ENCODE results near the gene TMEM129.
"Not testable (repeated sequence)": the region's sequence is repeated elsewhere in the genome, so short reads cannot be mapped to it uniquely, and the experiment has no call there.

The TMEM129 gene

DNA sequence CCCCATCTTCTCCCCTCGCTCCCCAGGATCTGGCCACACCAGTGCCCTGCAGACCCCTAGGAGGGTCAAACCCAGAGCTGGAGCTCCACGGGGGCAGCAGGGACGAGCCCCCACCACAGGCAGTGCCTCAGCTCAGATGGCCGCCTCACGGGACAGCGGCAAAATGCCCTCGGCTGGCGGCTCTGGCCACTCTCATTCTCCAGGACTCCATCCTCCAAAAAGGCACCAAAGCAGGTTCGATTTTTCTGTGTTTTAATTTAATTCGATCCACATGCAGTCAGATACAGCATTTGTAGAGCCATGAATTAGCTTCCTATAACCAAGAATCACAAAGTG lies 45.4 kb downstream of the TMEM129 start:
- no peak overlapping the region for H3K4me3 ChIP-seq (replicated peaks; ENCODE audit: low read depth, low read length)
- DNase-seq (ENCODE audit: extremely low read depth, low read depth): no peak
- TF ChIP-seq, protein P1, sequence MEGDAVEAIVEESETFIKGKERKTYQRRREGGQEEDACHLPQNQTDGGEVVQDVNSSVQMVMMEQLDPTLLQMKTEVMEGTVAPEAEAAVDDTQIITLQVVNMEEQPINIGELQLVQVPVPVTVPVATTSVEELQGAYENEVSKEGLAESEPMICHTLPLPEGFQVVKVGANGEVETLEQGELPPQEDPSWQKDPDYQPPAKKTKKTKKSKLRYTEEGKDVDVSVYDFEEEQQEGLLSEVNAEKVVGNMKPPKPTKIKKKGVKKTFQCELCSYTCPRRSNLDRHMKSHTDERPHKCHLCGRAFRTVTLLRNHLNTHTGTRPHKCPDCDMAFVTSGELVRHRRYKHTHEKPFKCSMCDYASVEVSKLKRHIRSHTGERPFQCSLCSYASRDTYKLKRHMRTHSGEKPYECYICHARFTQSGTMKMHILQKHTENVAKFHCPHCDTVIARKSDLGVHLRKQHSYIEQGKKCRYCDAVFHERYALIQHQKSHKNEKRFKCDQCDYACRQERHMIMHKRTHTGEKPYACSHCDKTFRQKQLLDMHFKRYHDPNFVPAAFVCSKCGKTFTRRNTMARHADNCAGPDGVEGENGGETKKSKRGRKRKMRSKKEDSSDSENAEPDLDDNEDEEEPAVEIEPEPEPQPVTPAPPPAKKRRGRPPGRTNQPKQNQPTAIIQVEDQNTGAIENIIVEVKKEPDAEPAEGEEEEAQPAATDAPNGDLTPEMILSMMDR (IDR thresholded peaks at IDR 0.05; ENCODE audit: low read depth, low read length, missing control alignments): no peak

GRCh38 chr4:1675136-1675801 lies 45.9 kb downstream of the TMEM129 start:
- no peak for DNase-seq (ENCODE audit: extremely low read depth, low read depth)
- H3K4me3 ChIP-seq (replicated peaks; ENCODE audit: low read depth, low read length): no peak overlapping the region
- TF ChIP-seq, protein P1 (IDR thresholded peaks at IDR 0.05; ENCODE audit: low read depth, low read length, missing control alignments): no peak

DNA sequence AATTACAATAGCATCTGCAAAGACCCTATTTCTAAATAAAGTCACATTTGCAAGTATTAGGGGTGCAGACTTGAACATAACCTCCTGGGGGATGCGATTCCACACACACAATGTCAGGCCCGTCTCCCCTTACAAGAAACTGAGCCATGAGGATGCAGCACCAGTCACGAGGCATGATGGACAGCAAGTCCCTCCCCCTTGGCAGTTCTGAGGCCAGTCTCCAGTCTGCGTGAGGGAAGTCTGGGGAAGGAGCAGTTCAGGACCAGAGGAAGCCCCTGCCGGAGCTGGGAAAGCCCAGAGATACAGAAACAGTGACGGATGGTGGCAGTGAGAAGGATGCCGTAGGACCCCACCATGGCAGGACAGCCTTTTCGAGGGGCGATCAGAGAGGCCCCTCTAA lies 46.4 kb downstream of the TMEM129 start:
- H3K4me3 ChIP-seq (replicated peaks; ENCODE audit: low read depth, low read length): no peak overlapping the region
- DNase-seq (ENCODE audit: extremely low read depth, low read depth): no peak
- TF ChIP-seq, protein P1 (IDR thresholded peaks at IDR 0.05; ENCODE audit: low read depth, low read length, missing control alignments): no peak

- DNase-seq (ENCODE audit: extremely low read depth, low read depth): no peak
- TF ChIP-seq, protein P1 (IDR thresholded peaks at IDR 0.05; ENCODE audit: low read depth, low read length, missing control alignments): no peak
- no peak overlapping the region for H3K4me3 ChIP-seq (replicated peaks; ENCODE audit: low read depth, low read length)
These were observed 47.5 kb downstream of the TMEM129 start for GRCh38 chr4:1673671-1674070.

GRCh38 chr4:1671011-1671410 lies 50.1 kb downstream of the TMEM129 start:
- DNase-seq (ENCODE audit: extremely low read depth, low read depth); H3K4me3 ChIP-seq (replicated peaks; ENCODE audit: low read depth, low read length): not testable (repeated sequence)

DNA sequence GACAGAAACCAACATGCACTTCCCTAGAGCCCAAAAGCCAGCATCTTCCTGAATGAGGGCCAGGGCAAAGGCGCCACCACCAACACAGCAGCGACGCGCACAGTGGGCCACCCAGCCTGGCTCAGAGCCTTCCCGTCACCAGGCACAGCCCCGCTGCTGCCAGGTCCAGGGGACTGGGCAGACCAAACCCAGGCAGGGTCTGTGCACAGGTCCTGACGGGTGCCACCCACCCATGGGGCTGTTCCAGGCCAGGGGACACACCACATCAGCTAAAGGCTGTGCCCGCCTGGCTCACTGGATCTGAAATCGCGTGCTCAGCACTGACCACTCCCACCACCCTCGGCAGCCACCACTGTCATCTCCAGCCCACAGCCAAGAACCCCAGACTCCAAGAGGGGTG lies 50.8 kb downstream of the TMEM129 start:
- TF ChIP-seq, protein P1 (IDR thresholded peaks at IDR 0.05; ENCODE audit: low read depth, low read length, missing control alignments): no peak
- H3K4me3 ChIP-seq (replicated peaks; ENCODE audit: low read depth, low read length): no peak overlapping the region
- no peak for DNase-seq (ENCODE audit: extremely low read depth, low read depth)

DNA sequence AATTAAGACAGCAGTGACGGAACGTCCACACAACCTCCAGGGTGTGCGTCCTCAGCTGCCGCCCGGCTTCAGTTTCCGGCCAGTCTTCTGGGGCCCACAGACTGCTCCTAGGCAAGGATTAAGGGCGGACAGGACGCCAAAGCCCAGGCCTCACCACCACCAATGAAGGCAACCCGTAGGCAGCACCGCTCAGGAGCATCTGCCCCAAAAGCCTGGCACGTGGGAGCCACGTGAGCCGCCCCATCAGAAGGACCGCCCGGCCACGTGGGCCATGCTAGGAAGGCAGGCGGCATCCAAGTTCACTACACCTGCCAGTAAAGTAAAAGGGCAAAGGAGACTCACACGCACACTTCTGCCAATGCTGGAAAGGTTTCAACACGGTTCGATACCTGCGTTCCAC lies 51.3 kb downstream of the TMEM129 start:
- no peak overlapping the region for H3K4me3 ChIP-seq (replicated peaks; ENCODE audit: low read depth, low read length)
- no peak for DNase-seq (ENCODE audit: extremely low read depth, low read depth)
- TF ChIP-seq, protein P1 (IDR thresholded peaks at IDR 0.05; ENCODE audit: low read depth, low read length, missing control alignments): no peak

Measured in HFF-Myc (cell line).